C4-2B (cell line): ENCODE measurements around the gene HRNR.
"Not testable (repeated sequence)": the region's sequence is repeated elsewhere in the genome, so short reads cannot be mapped to it uniquely, and the experiment has no call there.

ENCODE experiments used
- H3K27ac ChIP-seq: fragments of 450-650 bp; 2 replicates; pipeline ENCODE4 v1.5.1; 2017
- ZFX ChIP-seq: fragments of 450-650 bp; IDR thresholded peaks from 2 replicates; pipeline ENCODE4 v1.6.1; 2017
- TF ChIP-seq, protein P1 (sequence below): fragments of 450-650 bp; conservative IDR thresholded peaks from 2 replicates; pipeline ENCODE4 v1.5.1; 2017; ENCODE audit warnings: mild to moderate bottlenecking

Gene HRNR

DNA sequence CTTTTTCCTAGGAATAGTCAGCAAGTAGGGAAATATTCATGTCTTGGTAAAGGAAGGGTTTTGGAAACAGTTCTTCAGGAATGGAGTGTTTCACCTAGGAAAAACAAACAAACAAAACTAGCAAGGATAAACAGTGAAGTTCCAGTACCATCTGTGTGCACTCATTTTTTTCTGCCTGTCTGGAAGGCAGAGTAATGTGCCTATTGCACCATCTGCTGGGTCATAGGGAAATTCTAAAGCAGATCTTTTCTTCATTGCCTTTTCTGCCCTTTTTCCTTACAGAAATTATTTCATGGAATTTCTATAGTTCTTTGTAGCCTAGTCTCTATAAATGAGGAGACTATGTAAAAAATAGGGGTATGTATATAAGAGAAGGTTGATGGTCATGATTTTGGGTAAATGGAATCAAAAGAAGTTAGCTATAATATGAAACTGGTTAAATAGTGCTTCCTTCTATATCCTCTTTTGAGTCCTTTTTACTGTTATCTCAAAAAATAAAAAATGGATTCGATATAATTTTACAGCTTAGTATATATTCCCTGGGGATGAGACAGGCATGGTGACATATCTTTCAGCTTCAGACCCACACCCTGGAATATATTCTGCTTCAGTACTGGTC, 3.4 kb upstream of the HRNR start:
- TF ChIP-seq, protein P1, sequence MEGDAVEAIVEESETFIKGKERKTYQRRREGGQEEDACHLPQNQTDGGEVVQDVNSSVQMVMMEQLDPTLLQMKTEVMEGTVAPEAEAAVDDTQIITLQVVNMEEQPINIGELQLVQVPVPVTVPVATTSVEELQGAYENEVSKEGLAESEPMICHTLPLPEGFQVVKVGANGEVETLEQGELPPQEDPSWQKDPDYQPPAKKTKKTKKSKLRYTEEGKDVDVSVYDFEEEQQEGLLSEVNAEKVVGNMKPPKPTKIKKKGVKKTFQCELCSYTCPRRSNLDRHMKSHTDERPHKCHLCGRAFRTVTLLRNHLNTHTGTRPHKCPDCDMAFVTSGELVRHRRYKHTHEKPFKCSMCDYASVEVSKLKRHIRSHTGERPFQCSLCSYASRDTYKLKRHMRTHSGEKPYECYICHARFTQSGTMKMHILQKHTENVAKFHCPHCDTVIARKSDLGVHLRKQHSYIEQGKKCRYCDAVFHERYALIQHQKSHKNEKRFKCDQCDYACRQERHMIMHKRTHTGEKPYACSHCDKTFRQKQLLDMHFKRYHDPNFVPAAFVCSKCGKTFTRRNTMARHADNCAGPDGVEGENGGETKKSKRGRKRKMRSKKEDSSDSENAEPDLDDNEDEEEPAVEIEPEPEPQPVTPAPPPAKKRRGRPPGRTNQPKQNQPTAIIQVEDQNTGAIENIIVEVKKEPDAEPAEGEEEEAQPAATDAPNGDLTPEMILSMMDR = peak; percentile 81
- TF ChIP-seq ZFX = no peak
- H3K27ac ChIP-seq = no peak overlapping the region

DNA sequence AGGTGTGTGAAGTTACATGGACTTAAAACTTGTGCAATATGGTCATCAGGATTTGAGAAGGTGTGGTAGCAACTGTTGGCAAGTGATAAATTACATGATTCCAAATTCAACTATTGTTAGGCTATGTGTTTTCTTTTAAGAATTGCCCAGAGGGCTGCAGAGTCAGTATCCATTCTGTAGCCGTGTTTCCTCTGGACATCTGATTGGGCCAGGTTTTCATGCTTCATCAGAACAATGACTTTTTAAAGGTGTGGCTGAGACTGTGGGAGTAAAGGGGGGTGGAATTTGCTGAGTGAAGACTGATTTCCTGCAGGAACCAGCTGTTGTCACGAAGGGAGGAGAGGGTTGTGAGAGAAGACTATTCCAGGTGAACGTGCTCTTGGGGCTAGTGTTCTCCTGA, 1.7 kb upstream of the HRNR start:
- H3K27ac ChIP-seq = no peak overlapping the region
- no peak for TF ChIP-seq ZFX
- TF ChIP-seq, protein P1 = no peak

DNA sequence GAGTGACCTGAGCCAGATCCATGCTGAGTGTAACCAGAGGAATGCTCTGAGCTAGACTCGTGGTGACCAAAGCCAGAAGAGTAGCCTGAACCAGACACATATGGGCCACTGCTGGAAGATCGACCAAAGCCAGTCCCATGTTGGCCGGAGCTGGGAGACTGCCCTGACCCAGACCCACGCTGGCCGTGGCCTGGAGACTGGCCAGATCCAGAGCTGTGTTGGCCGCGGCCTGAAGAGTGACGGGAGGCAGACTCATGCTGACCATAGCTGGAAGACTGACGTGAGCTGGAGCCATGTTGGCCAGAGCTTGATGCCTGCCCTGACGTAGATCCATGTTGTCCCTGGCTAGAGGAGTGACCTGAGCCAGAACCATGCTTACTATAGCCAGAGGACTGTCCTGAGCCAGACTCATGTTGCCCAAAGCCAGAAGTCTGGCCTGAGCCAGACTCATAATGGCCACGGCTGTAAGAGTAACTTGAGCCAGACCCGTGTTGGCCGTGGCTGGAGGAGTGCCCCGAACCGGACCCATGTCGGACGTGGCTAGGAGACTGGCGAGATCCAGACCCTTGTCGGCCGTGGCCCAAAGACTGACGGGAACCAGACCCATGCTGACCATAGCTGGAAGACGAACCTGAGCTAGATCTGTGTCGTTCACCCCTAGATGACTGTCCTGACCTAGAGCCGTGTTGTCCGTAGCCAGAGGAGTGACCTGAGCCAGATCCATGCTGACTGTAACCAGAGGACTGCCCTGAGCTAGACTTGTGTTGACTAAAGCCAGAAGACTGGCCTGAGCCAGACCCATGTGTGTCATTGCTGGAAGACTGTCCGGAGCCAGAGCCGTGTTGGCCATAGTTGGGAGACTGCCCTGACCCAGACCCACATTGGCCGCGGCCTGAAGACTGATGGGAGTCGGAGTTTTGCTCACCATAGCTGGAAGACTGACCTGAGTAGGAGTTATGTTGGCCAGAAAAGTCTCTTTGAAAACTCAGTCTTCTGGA, 3.5 kb downstream of the HRNR start:
- TF ChIP-seq, protein P1 = no peak
- no peak for TF ChIP-seq ZFX
- H3K27ac ChIP-seq = no peak overlapping the region

DNA sequence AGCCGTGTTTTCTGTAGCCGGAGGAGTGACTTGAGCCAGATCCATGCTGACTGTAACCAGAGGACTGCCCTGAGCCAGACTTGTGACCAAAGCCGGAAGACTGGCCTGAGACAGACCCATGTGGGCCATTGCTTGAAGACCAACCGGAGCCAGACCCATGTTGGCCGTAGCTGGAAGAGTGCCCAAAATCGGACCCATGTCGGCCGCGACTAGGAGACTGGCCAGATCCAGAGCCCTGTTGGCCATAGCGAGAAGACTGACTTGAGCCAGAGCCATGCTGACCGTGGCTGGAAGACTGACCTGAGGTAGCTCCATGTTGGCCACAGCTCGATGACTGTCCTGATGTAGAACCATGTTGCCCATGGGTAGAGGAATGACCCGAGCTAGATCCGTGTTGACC, 4.6 kb downstream of the HRNR start:
- H3K27ac ChIP-seq = not testable (repeated sequence)

- TF ChIP-seq, protein P1 = no peak
- TF ChIP-seq ZFX = no peak
Measured at GRCh38 chr1:152218762-152219436, 5.1 kb downstream of the HRNR start.

DNA sequence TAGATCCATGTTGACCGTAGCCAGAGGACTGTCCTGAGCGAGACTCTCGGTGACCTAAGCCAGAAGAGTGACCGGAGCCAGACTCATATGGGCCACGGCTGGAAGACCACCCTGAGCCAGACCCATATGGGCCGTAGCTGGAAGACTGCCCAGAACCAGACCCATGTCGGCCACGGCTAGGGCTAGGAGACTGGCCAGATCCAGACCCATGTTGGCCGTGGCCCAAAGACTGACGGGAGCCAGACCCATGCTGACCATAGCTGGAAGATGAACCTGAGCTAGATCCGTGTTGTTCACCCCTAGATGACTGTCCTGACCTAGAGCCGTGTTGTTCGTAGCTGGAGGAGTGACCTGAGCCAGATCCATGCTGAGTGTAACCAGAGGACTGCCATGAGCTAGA, 8.4 kb downstream of the HRNR start:
- not testable (repeated sequence) for H3K27ac ChIP-seq

More at GRCh38 chr1:152218762-152219436, 5.1 kb downstream of the HRNR start:
- H3K27ac ChIP-seq = no peak overlapping the region

GRCh38 chr1:152214911-152215310, 9.1 kb downstream of the HRNR start:
- H3K27ac ChIP-seq = not testable (repeated sequence)

- TF ChIP-seq, protein P1 = no peak
- TF ChIP-seq ZFX = no peak
- H3K27ac ChIP-seq = no peak overlapping the region
Measured at GRCh38 chr1:152198982-152199381, 25.0 kb downstream of the HRNR start.
